B cell (primary cell): ENCODE data around the gene A1BG. TPM values are rescaled to one million over a fixed set of nuclear protein-coding genes. Genes with fewer than 3 reads are reported as not detected.

Source experiments
- ATAC-seq: fragments of 200-7000 bp; cut with Tn5 transposase; one replicate; pipeline ENCODE4 v1.10.0; 2021; ENCODE audit warnings: low read depth, mild to moderate bottlenecking, moderate number of reproducible peaks, moderate library complexity
- CTCF ChIA-PET: fragments of 350-600 bp; sonication (Branson Sonifier 250); formaldehyde crosslinking; loops from one replicate; lab custom pipeline; 2021; ENCODE audit warnings: antibody characterized with exemption, inconsistent platforms; lab: Charles Lee
- POLR2A ChIA-PET: fragments of 350-600 bp; sonication (Branson Sonifier 250); formaldehyde crosslinking; loops from one replicate; lab custom pipeline; 2021; ENCODE audit warnings: antibody characterized with exemption; lab: Charles Lee
- DNase-seq: peaks from one replicate; pipeline ENCODE4 v3.0.0; 2013
- H2AFZ ChIP-seq: 2 replicates; pipeline ENCODE4 v1.6.1; 2012; ENCODE audit warnings: mild to moderate bottlenecking, low read depth, low read length; ENCODE audit not compliant: insufficient read depth, poor library complexity, severe bottlenecking
- H3K27ac ChIP-seq, 2 donors: 1 replicate in 1 of 2; 2 replicates in 1 of 2; pipeline ENCODE4 v1.5.1; 2012 to 2013; ENCODE audit warnings: low read length in 2 of 2, mild to moderate bottlenecking in 2 of 2, moderate library complexity in 1 of 2
- H3K27me3 ChIP-seq, 4 experiments: fragments of 200-600 bp in 1 of 4; sonication (generic) in 1 of 4; replicated peaks in 1 of 4; 1 replicate in 2 of 4; 2 replicates in 2 of 4; pipeline versions ENCODE4 v1.6.1 to v1.7.0; 2013 to 2016; ENCODE audit warnings: low read length in 3 of 4, mild to moderate bottlenecking in 2 of 4, mixed read lengths in 1 of 4, moderate library complexity in 1 of 4; ENCODE audit not compliant: insufficient read depth in 4 of 4, control insufficient read depth in 3 of 4; ENCODE audit errors: control extremely low read depth in 1 of 4
- H3K36me3 ChIP-seq, 2 experiments: replicated peaks in 1 of 2; 1 replicate in 1 of 2; 2 replicates in 1 of 2; pipeline versions ENCODE4 v1.6.1 to v1.7.1; 2013; ENCODE audit warnings: low read length in 1 of 2; ENCODE audit not compliant: insufficient read depth in 2 of 2, control insufficient read depth in 1 of 2; ENCODE audit errors: control extremely low read depth in 1 of 2, extremely low read depth in 1 of 2
- H3K4me1 ChIP-seq, 2 donors: fragments of 200-600 bp in 1 of 2; sonication (generic) in 1 of 2; 1 replicate in 1 of 2; 2 replicates in 1 of 2; pipeline versions ENCODE4 v1.5.1 to v1.6.1; 2013 to 2017; ENCODE audit warnings: low read length in 2 of 2; ENCODE audit not compliant: control insufficient read depth in 2 of 2, insufficient read depth in 2 of 2
- H3K4me2 ChIP-seq: replicated peaks from 2 replicates; pipeline ENCODE3; 2012; ENCODE audit warnings: mild to moderate bottlenecking, low read depth, low read length; ENCODE audit not compliant: poor library complexity, severe bottlenecking
- H3K4me3 ChIP-seq, 5 experiments: fragments of 200-600 bp in 1 of 5; sonication (generic) in 1 of 5; 1 replicate in 3 of 5; 2 replicates in 2 of 5; pipeline versions ENCODE4 v1.5.1 to v1.7.0; 2011 to 2016; ENCODE audit warnings: low read length in 4 of 5, mild to moderate bottlenecking in 4 of 5, low read depth in 2 of 5, control low read depth in 1 of 5, moderate library complexity in 1 of 5; ENCODE audit not compliant: insufficient read depth in 1 of 5; ENCODE audit errors: control extremely low read depth in 1 of 5, extremely low read depth in 1 of 5
- H3K79me2 ChIP-seq: fragments of 200-600 bp; sonication (generic); one replicate; pipeline ENCODE4 v1.6.0; 2016; ENCODE audit warnings: low read length; ENCODE audit not compliant: control insufficient read depth, insufficient read depth
- H3K9ac ChIP-seq: fragments of 200-600 bp; sonication (generic); 2 replicates; pipeline ENCODE4 v1.6.1; 2017; ENCODE audit warnings: mild to moderate bottlenecking, low read length, moderate library complexity
- H3K9me3 ChIP-seq, 3 donors: one replicate each; pipeline versions ENCODE4 v1.6.1 to v1.7.1; 2013; ENCODE audit warnings: low read length in 2 of 3; ENCODE audit not compliant: control insufficient read depth in 2 of 3, insufficient read depth in 1 of 3; ENCODE audit errors: control extremely low read depth in 1 of 3
- H4K20me1 ChIP-seq: 2 replicates; pipeline ENCODE4 v1.6.0; 2012; ENCODE audit warnings: mild to moderate bottlenecking, low read length; ENCODE audit not compliant: insufficient read depth, control insufficient read depth, poor library complexity, severe bottlenecking
- H3K27ac Mint-ChIP-seq: one replicate; pipeline ENCODE4 v1.8.0; 2021; ENCODE audit warnings: mixed read lengths
- H3K27me3 Mint-ChIP-seq: one replicate; pipeline ENCODE4 v1.8.0; 2021; ENCODE audit warnings: mixed read lengths
- H3K4me1 Mint-ChIP-seq: one replicate; pipeline ENCODE4 v1.8.0; 2021; ENCODE audit warnings: mixed read lengths
- H3K4me3 Mint-ChIP-seq: one replicate; pipeline ENCODE4 v1.8.0; 2021; ENCODE audit warnings: mixed read lengths
- H3K9me3 Mint-ChIP-seq: one replicate; pipeline ENCODE4 v1.8.0; 2022; ENCODE audit warnings: mixed read lengths; ENCODE audit not compliant: insufficient read depth
- CTCF ChIP-seq: fragments of 200-600 bp; IDR thresholded peaks from one replicate; pipeline ENCODE4 v1.8.0; 2022; ENCODE audit warnings: antibody characterized with exemption, mild to moderate bottlenecking
- EZH2 ChIP-seq: IDR thresholded peaks from 2 replicates; pipeline ENCODE4 v1.6.1; 2012; ENCODE audit warnings: borderline replicate concordance, low read depth, mild to moderate bottlenecking, moderate library complexity, low read length; ENCODE audit not compliant: insufficient read depth, poor library complexity, severe bottlenecking
- WGBS: methylation state at CpG from one replicate; pipeline ENCODE4 v1.1.5; 2013; ENCODE audit warnings: missing lambda C conversion rate; ENCODE audit not compliant: insufficient coverage; 5-methylcytosine and 5-hydroxymethylcytosine counted together
- intact Hi-C: fragments of 100-400 bp; cut with micrococcal nuclease; formaldehyde crosslinking; loops from one replicate; pipeline ENCODE4 v1.10.0; 2022
- polyA plus RNA-seq: library from polyadenylated mRNA; depleted of rRNA; stranded (reverse); fragments of >200 nt; gene quantifications from 2 replicates; pipeline ENCODE4 v1.2.3, GENCODE V29; 2012
- total RNA-seq, 2 donors: library from RNA; stranded (reverse); fragments of 120-200 nt in 1 of 2; gene quantifications; 1 replicate in 1 of 2; 2 replicates in 1 of 2; pipeline versions ENCODE4 v1.2.3 to v1.2.4, GENCODE V29; 2013 to 2022

The A1BG gene
- total and polyA plus RNA-seq, 2 donors (not counting 1 experiment from before 2014, with no cell fraction given) = 18.4 to 52.6 TPM

GRCh38 chr19:58395979-58396627 lies 42.8 kb upstream of the A1BG start:
- Histone ChIP-seq H2AFZ (no peak overlapping the region), H3K27ac (no peak overlapping the region), H3K4me3 (no peak overlapping the region), H3K36me3 (peaks cover 0 to 31% of the 10 kb centered on the region in 2 experiments), H3K9me3 (peaks cover 0 to 12% (median 0%) of the 10 kb centered on the region in 3 donors), H3K4me1 (peaks cover 10 to 14% of the 10 kb centered on the region in 2 donors), H3K79me2 (peaks cover 20% of the 10 kb centered on the region), H3K4me2 (peak overlapping the region; percentile 43), H3K27me3 (peaks cover 0 to 27% (median 10%) of the 10 kb centered on the region in 4 experiments), H4K20me1 (peaks cover 38% of the 10 kb centered on the region), H3K9ac (no peak overlapping the region)
- TF ChIP-seq EZH2 = no peak
- no peak for TF ChIP-seq CTCF
- ChIA-PET POLR2A (interaction anchor here (0.6 to 0.7 kb wide), 2 partner anchors 9 to 1192 kb away, joined by 3 to 5 read pairs; partner anchors contain the start of gene RPS5), CTCF (no interaction called here)
- H3K9me3 Mint-ChIP-seq = no peaks in the 10 kb centered on the region
- intact Hi-C loops = no loop called here
- ATAC-seq = no peak
- H3K4me3 Mint-ChIP-seq = no peak overlapping the region
- 14% methylated on average over 73 of the region's 75 CpGs for WGBS
- no peak for DNase-seq
- H3K4me1 Mint-ChIP-seq = peaks cover 4% of the 10 kb centered on the region
- no peak overlapping the region for H3K27ac Mint-ChIP-seq
- peaks cover 2% of the 10 kb centered on the region for H3K27me3 Mint-ChIP-seq

GRCh38 chr19:58395220-58395978 lies 42.1 kb upstream of the A1BG start, which contains the start of gene RNF225:
Gene RNF225, plus strand, starts transcription at chr19:58395656. Its CDS starts 434 bp downstream, at chr19:58396090.
- H3K4me2 ChIP-seq = peak within 1 kb of the TSS; percentile 43
- no peak within 1 kb of the TSS for H3K27ac ChIP-seq
- Mint-ChIP-seq H3K9me3 (no peaks in the 10 kb centered on the region), H3K4me1 (peaks cover 5% of the 10 kb centered on the region), H3K27me3 (no peaks in the 10 kb centered on the region), H3K4me3 (no peak within 1 kb of the TSS), H3K27ac (no peak within 1 kb of the TSS)
- peaks cover 0 to 37% of the 10 kb centered on the region in 2 experiments for H3K36me3 ChIP-seq
- H3K27me3 ChIP-seq = peaks cover 0 to 27% (median 10%) of the 10 kb centered on the region in 4 experiments
- no peak within 1 kb of the TSS for H3K4me3 ChIP-seq
- H4K20me1 ChIP-seq = peaks cover 45% of the 10 kb centered on the region
- peaks cover 0 to 12% (median 0%) of the 10 kb centered on the region in 3 donors for H3K9me3 ChIP-seq
- peak; percentile 36 for DNase-seq
- no peak for TF ChIP-seq CTCF
- TF ChIP-seq EZH2 = no peak
- ChIA-PET CTCF (no interaction called here), POLR2A (no interaction called here)
- WGBS = 57% methylated on average over 18 of the region's 21 CpGs
- H3K9ac ChIP-seq = no peak within 1 kb of the TSS
- intact Hi-C loops = no loop called here
- peak; percentile 9 for ATAC-seq
- peaks cover 5 to 7% of the 10 kb centered on the region in 2 donors for H3K4me1 ChIP-seq
- no peak within 1 kb of the TSS for H2AFZ ChIP-seq
- peaks cover 25% of the 10 kb centered on the region for H3K79me2 ChIP-seq
